Trophoblast cell (in vitro differentiated cells and primary cell): ENCODE data around the gene CYB561.
A peak's percentile ranks its signal among the peaks of the same experiment; 100 is the strongest.

Experiments used
- DNase-seq, 2 donors: peaks; one replicate each; pipeline ENCODE4 v3.0.0-alpha.2; 2016
- H2AFZ ChIP-seq: 2 replicates; pipeline ENCODE4 v1.6.1; 2013; ENCODE audit warnings: low read length, moderate library complexity, mild to moderate bottlenecking; ENCODE audit not compliant: insufficient read depth, poor library complexity
- H2AK5ac ChIP-seq: 2 replicates; pipeline ENCODE4 v1.6.1; 2013; ENCODE audit warnings: mild to moderate bottlenecking, low read length
- H2BK120ac ChIP-seq: 2 replicates; pipeline ENCODE4 v1.6.1; 2013; ENCODE audit warnings: low read length, mild to moderate bottlenecking, moderate library complexity; ENCODE audit not compliant: insufficient read depth, poor library complexity
- H2BK12ac ChIP-seq: 2 replicates; pipeline ENCODE4 v1.6.1; 2013; ENCODE audit warnings: mild to moderate bottlenecking, low read length, moderate library complexity
- H2BK5ac ChIP-seq: 2 replicates; pipeline ENCODE4 v1.6.1; 2013; ENCODE audit warnings: low read length, low read depth, moderate library complexity, mild to moderate bottlenecking; ENCODE audit not compliant: poor library complexity
- H3K14ac ChIP-seq: 2 replicates; pipeline ENCODE4 v1.6.1; 2013; ENCODE audit warnings: mild to moderate bottlenecking, low read length
- H3K18ac ChIP-seq: 2 replicates; pipeline ENCODE4 v1.6.1; 2013; ENCODE audit warnings: mild to moderate bottlenecking, low read length
- H3K23ac ChIP-seq: 2 replicates; pipeline ENCODE4 v1.6.1; 2013; ENCODE audit warnings: low read length
- H3K27ac ChIP-seq: 2 replicates; pipeline ENCODE4 v1.5.1; 2013; ENCODE audit warnings: low read depth, mild to moderate bottlenecking, inconsistent platforms, low read length, moderate library complexity
- H3K27me3 ChIP-seq: 2 replicates; pipeline ENCODE4 v1.6.1; 2013; ENCODE audit warnings: inconsistent platforms, mild to moderate bottlenecking, low read length, moderate library complexity; ENCODE audit not compliant: insufficient read depth
- H3K36me3 ChIP-seq, 2 experiments: 1 replicate in 1 of 2; 2 replicates in 1 of 2; pipeline ENCODE4 v1.6.1; 2013; ENCODE audit warnings: low read length in 2 of 2, mild to moderate bottlenecking in 2 of 2, moderate library complexity in 1 of 2; ENCODE audit not compliant: insufficient read depth in 2 of 2, control insufficient read depth in 1 of 2
- H3K4ac ChIP-seq: 2 replicates; pipeline ENCODE4 v1.6.1; 2013; ENCODE audit warnings: low read depth, mild to moderate bottlenecking, low read length, moderate library complexity
- H3K4me1 ChIP-seq, 2 experiments: 1 replicate in 1 of 2; 2 replicates in 1 of 2; pipeline ENCODE4 v1.6.1; 2013; ENCODE audit warnings: low read length in 2 of 2, mild to moderate bottlenecking in 2 of 2, moderate library complexity in 1 of 2; ENCODE audit not compliant: insufficient read depth in 2 of 2, control insufficient read depth in 1 of 2
- H3K4me2 ChIP-seq: 2 replicates; pipeline ENCODE4 v1.6.1; 2013; ENCODE audit warnings: inconsistent platforms, mild to moderate bottlenecking, low read length, moderate library complexity
- H3K4me3 ChIP-seq: 2 replicates; pipeline ENCODE4 v1.5.1; 2013; ENCODE audit warnings: mild to moderate bottlenecking, low read depth, low read length, inconsistent platforms
- H3K79me1 ChIP-seq: one replicate; pipeline ENCODE4 v1.6.1; 2013; ENCODE audit warnings: low read length
- H3K79me2 ChIP-seq: 2 replicates; pipeline ENCODE4 v1.6.1; 2013; ENCODE audit warnings: low read length, mild to moderate bottlenecking; ENCODE audit not compliant: control insufficient read depth, insufficient read depth, poor library complexity
- H3K9ac ChIP-seq: 2 replicates; pipeline ENCODE4 v1.6.1; 2013; ENCODE audit warnings: mild to moderate bottlenecking, low read length
- H3K9me3 ChIP-seq: 2 replicates; pipeline ENCODE4 v1.6.1; 2013; ENCODE audit warnings: low read depth, mild to moderate bottlenecking, control low read depth, inconsistent platforms, low read length; ENCODE audit not compliant: insufficient read depth
- H4K12ac ChIP-seq: 2 replicates; pipeline ENCODE4 v1.6.1; 2013; ENCODE audit warnings: low read depth, mild to moderate bottlenecking, low read length, moderate library complexity
- H4K8ac ChIP-seq: 2 replicates; pipeline ENCODE4 v1.6.1; 2013; ENCODE audit warnings: low read depth, mild to moderate bottlenecking, low read length, moderate library complexity
- H4K91ac ChIP-seq: one replicate; pipeline ENCODE4 v1.6.1; 2013; ENCODE audit warnings: low read depth, mild to moderate bottlenecking, low read length, moderate library complexity
- WGBS: extraction: QIAGEN DNeasy Blood & Tissue Kit; methylation state at CpG from one replicate; pipeline ENCODE4 v1.1.7; 2013; ENCODE audit warnings: missing lambda C conversion rate; ENCODE audit not compliant: insufficient read length, insufficient coverage; ENCODE audit errors: extremely low coverage; 5-methylcytosine and 5-hydroxymethylcytosine counted together

Gene CYB561

DNA sequence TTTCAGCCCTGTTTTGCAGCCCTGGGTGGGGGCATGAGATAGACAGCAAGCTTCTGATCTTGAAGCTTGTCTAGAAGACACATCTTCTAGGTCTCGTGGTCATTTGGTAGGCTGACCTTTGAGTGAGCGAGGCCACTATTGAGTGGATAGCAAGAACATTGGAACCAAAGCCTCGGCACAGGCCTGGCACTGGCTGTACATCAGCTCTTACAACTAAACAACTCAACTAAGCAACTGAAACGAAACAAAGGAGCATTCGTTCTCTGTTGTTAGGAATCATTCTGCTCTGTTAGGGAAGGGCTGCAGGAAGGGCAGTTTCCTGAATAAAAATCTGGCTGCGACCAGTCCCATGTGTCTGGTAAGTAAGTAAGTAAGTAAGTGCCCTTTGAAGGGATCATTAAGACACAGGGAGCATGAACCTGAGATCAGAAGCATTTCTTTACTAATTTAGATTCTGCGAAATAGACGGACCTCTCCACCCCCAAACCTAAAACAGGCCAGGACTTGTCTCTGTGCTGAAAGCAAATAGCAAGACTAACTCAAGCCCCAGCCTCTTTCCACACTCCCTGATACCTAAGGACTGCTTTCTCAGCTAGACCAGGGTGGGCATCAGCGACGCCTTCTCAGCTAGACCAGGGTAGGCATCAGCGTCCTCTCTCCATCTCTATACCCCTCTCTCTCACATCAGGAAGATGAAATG, 22.7 kb downstream of the CYB561 start:
- Histone ChIP-seq H3K18ac (no peak overlapping the region), H3K4me2 (no peak overlapping the region), H3K14ac (no peak overlapping the region), H3K27ac (no peak overlapping the region), H4K12ac (no peak overlapping the region), H3K79me2 (no peaks in the 10 kb centered on the region), H2BK120ac (no peak overlapping the region), H2BK5ac (no peak overlapping the region), H4K91ac (no peak overlapping the region), H3K9me3 (no peaks in the 10 kb centered on the region), H3K9ac (peak overlapping the region; percentile 28), H3K4me3 (no peak overlapping the region), H4K8ac (no peak overlapping the region), H2AK5ac (no peak overlapping the region), H3K4ac (no peak overlapping the region), H3K4me1 (peaks cover 6 to 8% of the 10 kb centered on the region in 2 experiments), H2BK12ac (no peak overlapping the region), H2AFZ (no peak overlapping the region), H3K36me3 (peaks cover 62 to 75% of the 10 kb centered on the region in 2 experiments), H3K27me3 (no peaks in the 10 kb centered on the region), H3K23ac (no peak overlapping the region), H3K79me1 (no peaks in the 10 kb centered on the region)
- WGBS, result no CpG with 5 or more reads among the region's 11 CpGs
- no peak for DNase-seq

DNA sequence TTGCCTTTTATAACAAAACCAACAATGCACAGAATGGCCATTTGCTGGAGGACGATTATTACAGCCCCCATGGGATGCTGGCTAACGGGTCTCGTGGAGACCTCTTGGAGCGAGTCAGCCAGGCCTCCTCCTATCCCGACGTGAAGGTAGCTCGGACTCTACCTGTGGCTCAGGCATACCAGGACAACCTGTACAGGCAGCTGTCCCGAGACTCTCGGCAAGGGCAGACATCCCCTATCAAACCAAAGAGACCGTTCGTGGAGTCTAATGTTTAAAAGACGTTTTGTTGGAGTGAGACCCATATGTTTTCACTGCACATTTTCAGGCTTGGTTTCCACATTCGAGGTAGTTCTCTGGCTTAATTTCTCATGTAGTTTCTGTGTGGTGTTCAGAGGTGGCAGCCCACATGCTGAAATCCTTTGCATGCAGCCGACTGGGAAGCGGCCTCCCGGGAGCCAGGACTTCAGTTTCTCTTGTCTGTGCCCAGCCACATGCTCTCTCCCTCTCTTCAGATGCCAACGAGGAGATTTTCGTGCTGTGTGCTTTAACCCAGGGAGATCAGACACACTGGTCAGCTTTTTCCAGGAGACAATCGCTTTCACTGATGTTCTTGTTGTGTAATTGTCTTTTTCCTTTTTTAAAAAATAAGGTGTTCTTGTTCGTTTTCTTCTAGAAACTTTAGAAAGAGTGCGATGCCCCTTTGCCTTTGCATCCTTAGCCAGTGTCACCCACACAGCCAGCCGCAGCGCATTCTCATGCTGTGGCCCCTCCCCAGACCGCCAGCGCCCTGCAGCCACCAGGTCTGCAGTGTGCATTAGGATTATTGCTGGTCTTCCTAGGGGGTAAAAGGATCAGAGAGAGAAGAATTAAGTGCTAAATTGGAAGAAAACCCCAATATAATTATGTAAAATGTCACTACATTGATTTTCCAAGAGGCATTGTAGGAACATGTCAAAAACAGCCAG, 24.1 kb downstream of the CYB561 start:
- Histone ChIP-seq H4K8ac (no peak overlapping the region), H3K27ac (no peak overlapping the region), H2AFZ (no peak overlapping the region), H3K4me2 (no peak overlapping the region), H3K4ac (no peak overlapping the region), H3K4me3 (no peak overlapping the region), H3K79me2 (no peaks in the 10 kb centered on the region), H3K27me3 (no peaks in the 10 kb centered on the region), H2BK5ac (no peak overlapping the region), H4K12ac (no peak overlapping the region), H2BK12ac (no peak overlapping the region), H3K4me1 (no peaks in the 10 kb centered on the region), H4K91ac (no peak overlapping the region), H3K9ac (no peak overlapping the region), H3K9me3 (no peaks in the 10 kb centered on the region), H3K36me3 (peaks cover 69 to 81% of the 10 kb centered on the region in 2 experiments), H2BK120ac (no peak overlapping the region), H2AK5ac (no peak overlapping the region), H3K79me1 (no peaks in the 10 kb centered on the region), H3K14ac (no peak overlapping the region), H3K18ac (no peak overlapping the region), H3K23ac (no peak overlapping the region)
- no CpG with 5 or more reads among the region's 25 CpGs for WGBS
- DNase-seq, result no peak

DNA sequence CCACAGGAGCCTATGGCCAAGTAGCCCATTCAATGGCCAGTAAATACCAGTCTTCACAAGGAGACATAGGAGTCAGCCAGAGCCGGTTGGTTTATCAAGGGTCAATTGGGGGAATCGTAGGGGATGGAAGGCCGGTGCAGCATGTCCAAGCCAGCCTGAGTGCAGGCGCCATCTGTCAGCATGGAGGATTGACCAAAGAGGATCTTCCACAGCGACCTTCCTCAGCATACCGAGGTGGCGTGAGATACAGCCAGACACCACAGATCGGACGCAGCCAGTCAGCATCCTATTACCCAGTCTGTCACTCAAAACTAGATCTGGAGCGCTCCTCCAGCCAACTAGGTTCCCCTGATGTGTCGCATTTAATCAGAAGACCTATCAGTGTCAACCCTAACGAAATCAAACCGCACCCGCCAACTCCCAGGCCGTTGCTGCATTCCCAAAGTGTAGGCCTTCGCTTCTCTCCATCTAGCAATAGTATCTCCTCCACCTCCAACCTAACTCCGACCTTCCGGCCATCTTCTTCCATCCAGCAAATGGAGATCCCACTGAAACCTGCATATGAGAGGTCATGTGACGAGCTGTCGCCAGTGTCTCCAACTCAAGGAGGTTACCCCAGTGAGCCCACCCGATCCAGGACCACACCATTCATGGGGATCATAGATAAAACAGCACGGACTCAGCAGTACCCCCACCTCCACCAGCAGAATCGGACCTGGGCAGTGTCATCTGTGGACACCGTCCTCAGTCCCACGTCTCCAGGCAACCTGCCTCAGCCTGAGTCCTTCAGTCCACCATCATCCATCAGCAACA, 25.0 kb downstream of the CYB561 start:
- Histone ChIP-seq H2BK12ac (no peak overlapping the region), H3K18ac (no peak overlapping the region), H2AK5ac (no peak overlapping the region), H2BK120ac (no peak overlapping the region), H4K91ac (no peak overlapping the region), H3K27me3 (no peaks in the 10 kb centered on the region), H3K79me2 (no peaks in the 10 kb centered on the region), H2BK5ac (no peak overlapping the region), H3K4me2 (no peak overlapping the region), H3K36me3 (peaks cover 69 to 80% of the 10 kb centered on the region in 2 experiments), H3K27ac (no peak overlapping the region), H3K4me3 (no peak overlapping the region), H3K9ac (no peak overlapping the region), H3K4ac (no peak overlapping the region), H3K23ac (no peak overlapping the region), H2AFZ (no peak overlapping the region), H3K4me1 (no peaks in the 10 kb centered on the region), H3K14ac (no peak overlapping the region), H4K8ac (no peak overlapping the region), H3K9me3 (no peaks in the 10 kb centered on the region), H4K12ac (no peak overlapping the region), H3K79me1 (no peaks in the 10 kb centered on the region)
- DNase-seq, result no peak
- no CpG with 5 or more reads among the region's 25 CpGs for WGBS
